ENCODE measurements around the gene CRISPLD2. TPM values are rescaled to one million over a fixed set of nuclear protein-coding genes. Genes with fewer than 3 reads are reported as not detected.

CRISPLD2 gene
- total and polyA plus RNA-seq, 10 of the 15 experiments (the other 5 are each of a cell fraction or from before 2014, with no cell fraction given), result 0.03 to 0.30 (median 0.08) TPM; not detected in 5

DNA sequence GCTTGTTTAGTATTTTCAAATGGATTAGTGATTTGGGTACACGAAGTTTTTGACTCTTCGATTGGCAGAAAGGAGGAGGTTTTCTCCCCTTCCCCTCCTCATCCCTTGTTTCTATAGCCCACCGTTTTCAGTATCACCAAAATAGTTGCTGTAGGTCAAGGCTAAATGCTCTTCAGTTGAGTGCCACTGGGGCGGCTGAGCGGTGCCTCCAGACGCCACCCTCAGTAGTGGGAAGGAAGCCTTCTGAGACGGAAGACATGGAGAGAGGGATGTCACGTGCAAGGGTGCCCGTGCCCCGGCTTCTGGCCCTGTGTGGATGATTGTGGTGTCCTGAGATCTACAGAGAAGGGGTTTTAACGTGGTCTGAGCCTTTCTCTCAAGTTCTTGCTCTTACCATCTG is 39.7 kb upstream of the CRISPLD2 start (continued):
- TF ChIP-seq, protein P1, sequence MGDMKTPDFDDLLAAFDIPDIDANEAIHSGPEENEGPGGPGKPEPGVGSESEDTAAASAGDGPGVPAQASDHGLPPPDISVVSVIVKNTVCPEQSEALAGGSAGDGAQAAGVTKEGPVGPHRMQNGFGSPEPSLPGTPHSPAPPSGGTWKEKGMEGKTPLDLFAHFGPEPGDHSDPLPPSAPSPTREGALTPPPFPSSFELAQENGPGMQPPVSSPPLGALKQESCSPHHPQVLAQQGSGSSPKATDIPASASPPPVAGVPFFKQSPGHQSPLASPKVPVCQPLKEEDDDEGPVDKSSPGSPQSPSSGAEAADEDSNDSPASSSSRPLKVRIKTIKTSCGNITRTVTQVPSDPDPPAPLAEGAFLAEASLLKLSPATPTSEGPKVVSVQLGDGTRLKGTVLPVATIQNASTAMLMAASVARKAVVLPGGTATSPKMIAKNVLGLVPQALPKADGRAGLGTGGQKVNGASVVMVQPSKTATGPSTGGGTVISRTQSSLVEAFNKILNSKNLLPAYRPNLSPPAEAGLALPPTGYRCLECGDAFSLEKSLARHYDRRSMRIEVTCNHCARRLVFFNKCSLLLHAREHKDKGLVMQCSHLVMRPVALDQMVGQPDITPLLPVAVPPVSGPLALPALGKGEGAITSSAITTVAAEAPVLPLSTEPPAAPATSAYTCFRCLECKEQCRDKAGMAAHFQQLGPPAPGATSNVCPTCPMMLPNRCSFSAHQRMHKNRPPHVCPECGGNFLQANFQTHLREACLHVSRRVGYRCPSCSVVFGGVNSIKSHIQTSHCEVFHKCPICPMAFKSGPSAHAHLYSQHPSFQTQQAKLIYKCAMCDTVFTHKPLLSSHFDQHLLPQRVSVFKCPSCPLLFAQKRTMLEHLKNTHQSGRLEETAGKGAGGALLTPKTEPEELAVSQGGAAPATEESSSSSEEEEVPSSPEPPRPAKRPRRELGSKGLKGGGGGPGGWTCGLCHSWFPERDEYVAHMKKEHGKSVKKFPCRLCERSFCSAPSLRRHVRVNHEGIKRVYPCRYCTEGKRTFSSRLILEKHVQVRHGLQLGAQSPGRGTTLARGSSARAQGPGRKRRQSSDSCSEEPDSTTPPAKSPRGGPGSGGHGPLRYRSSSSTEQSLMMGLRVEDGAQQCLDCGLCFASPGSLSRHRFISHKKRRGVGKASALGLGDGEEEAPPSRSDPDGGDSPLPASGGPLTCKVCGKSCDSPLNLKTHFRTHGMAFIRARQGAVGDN (IDR thresholded peaks at IDR 0.05), result no peak
- TF ChIP-seq MXI1 (IDR thresholded peaks at IDR 0.05; ENCODE audit: low read depth, low read length), result no peak
- TF ChIP-seq RBBP5 (conservative IDR thresholded peaks at IDR 0.05), result no peak
- TF ChIP-seq MTA2 (IDR thresholded peaks at IDR 0.05; ENCODE audit: low read depth), result no peak
- no peak for TF ChIP-seq POLR2A (IDR thresholded peaks at IDR 0.05; ENCODE audit: low read depth, low read length)
- TF ChIP-seq RAD21 (IDR thresholded peaks at IDR 0.05; ENCODE audit: insufficient read depth, low read depth, low read length), result no peak
- TF ChIP-seq, protein P2, sequence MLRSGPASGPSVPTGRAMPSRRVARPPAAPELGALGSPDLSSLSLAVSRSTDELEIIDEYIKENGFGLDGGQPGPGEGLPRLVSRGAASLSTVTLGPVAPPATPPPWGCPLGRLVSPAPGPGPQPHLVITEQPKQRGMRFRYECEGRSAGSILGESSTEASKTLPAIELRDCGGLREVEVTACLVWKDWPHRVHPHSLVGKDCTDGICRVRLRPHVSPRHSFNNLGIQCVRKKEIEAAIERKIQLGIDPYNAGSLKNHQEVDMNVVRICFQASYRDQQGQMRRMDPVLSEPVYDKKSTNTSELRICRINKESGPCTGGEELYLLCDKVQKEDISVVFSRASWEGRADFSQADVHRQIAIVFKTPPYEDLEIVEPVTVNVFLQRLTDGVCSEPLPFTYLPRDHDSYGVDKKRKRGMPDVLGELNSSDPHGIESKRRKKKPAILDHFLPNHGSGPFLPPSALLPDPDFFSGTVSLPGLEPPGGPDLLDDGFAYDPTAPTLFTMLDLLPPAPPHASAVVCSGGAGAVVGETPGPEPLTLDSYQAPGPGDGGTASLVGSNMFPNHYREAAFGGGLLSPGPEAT (IDR thresholded peaks at IDR 0.05; ENCODE audit: low read depth), result no peak

All from GM12878 (cell line).